ENCODE measurements around the gene OR2D3.
"Not testable (repeated sequence)": the region's sequence is repeated elsewhere in the genome, so short reads cannot be mapped to it uniquely, and the experiment has no call there.

OR2D3 gene

GRCh38 chr11:6920702-6921101 lies at the start of gene OR2D3:
Gene OR2D3 (plus strand): TSS chr11:6921002. CDS start chr11:6921002, 0 bp downstream.
- DNase-seq (ENCODE audit: low read depth): no peak

GRCh38 chr11:6871278-6871677 lies 49.5 kb upstream of the OR2D3 start:
- DNase-seq (ENCODE audit: low read depth): no peak

GRCh38 chr11:6875761-6876160 lies 45.0 kb upstream of the OR2D3 start:
- no peak for DNase-seq (ENCODE audit: low read depth)

GRCh38 chr11:6876325-6876724 lies 44.5 kb upstream of the OR2D3 start, which contains the start of gene OR10A4:
Gene OR10A4 (plus strand): TSS chr11:6876625. CDS start chr11:6876648, 23 bp downstream.
- DNase-seq (ENCODE audit: low read depth): no peak

- DNase-seq (ENCODE audit: low read depth): no peak
Observed at GRCh38 chr11:6876914-6877313, 43.9 kb upstream of the OR2D3 start.

- DNase-seq (ENCODE audit: low read depth): no peak
Observed at GRCh38 chr11:6882751-6883150, 38.1 kb upstream of the OR2D3 start.

- not testable (repeated sequence) for DNase-seq (ENCODE audit: low read depth)
Observed at GRCh38 chr11:6887711-6888110, 33.1 kb upstream of the OR2D3 start.

- DNase-seq (ENCODE audit: low read depth): no peak
Observed at GRCh38 chr11:6888830-6889229, 32.0 kb upstream of the OR2D3 start.

- no peak for DNase-seq (ENCODE audit: low read depth)
Observed at GRCh38 chr11:6889835-6890234, 31.0 kb upstream of the OR2D3 start.

GRCh38 chr11:6892400-6892799 lies 28.4 kb upstream of the OR2D3 start, which contains the start of gene OR2D2:
Gene OR2D2 (minus strand): TSS chr11:6892500. CDS start chr11:6892500, 0 bp downstream.
- DNase-seq (ENCODE audit: low read depth): no peak

GRCh38 chr11:6894097-6894496 lies 26.7 kb upstream of the OR2D3 start:
- DNase-seq (ENCODE audit: low read depth): no peak

- no peak for DNase-seq (ENCODE audit: low read depth)
Observed at GRCh38 chr11:6895010-6895409, 25.8 kb upstream of the OR2D3 start.

- DNase-seq (ENCODE audit: low read depth): no peak
Observed at GRCh38 chr11:6898911-6899310, 21.9 kb upstream of the OR2D3 start.

GRCh38 chr11:6900327-6900999 lies 20.3 kb upstream of the OR2D3 start:
- no peak for DNase-seq (ENCODE audit: low read depth)

- DNase-seq (ENCODE audit: low read depth): not testable (repeated sequence)
Observed at GRCh38 chr11:6904804-6905203, 16.0 kb upstream of the OR2D3 start.

- no peak for DNase-seq (ENCODE audit: low read depth)
Observed at GRCh38 chr11:6911378-6911777, 9.4 kb upstream of the OR2D3 start.

GRCh38 chr11:6911948-6912347 lies 8.9 kb upstream of the OR2D3 start:
- DNase-seq (ENCODE audit: low read depth): no peak

- DNase-seq (ENCODE audit: low read depth): no peak
Observed at GRCh38 chr11:6919698-6920097, 1.1 kb upstream of the OR2D3 start.

- DNase-seq (ENCODE audit: low read depth): no peak
Observed at GRCh38 chr11:6925007-6925577, 4.3 kb downstream of the OR2D3 start.

GRCh38 chr11:6925636-6926207 lies 4.9 kb downstream of the OR2D3 start:
- no peak for DNase-seq (ENCODE audit: low read depth)

GRCh38 chr11:6926208-6927029 lies 5.6 kb downstream of the OR2D3 start, which contains the start of gene ZNF215:
Gene ZNF215 (plus strand): TSS chr11:6926426. CDS start chr11:6932273, 5,847 bp downstream.
- DNase-seq (ENCODE audit: low read depth): no peak

GRCh38 chr11:6927030-6927617 lies 6.3 kb downstream of the OR2D3 start:
- no peak for DNase-seq (ENCODE audit: low read depth)

Measured in activated T-helper 1 cell treated with Interleukin-2 at 50 U/mL for 16 hours (primary cell).